GM18498 (cell line): ENCODE results near the gene LRP1.

Experiments
- ATAC-seq: cut with Tn5 transposase; IDR thresholded peaks from one replicate; pipeline ENCODE4 v1.9.1; 2021; ENCODE audit warnings: mild to moderate bottlenecking, moderate library complexity; ENCODE audit not compliant: unreplicated experiment

The LRP1 gene

GRCh38 chr12:57152639-57153038 is 24.4 kb downstream of the LRP1 start:
- no peak for ATAC-seq

GRCh38 chr12:57153415-57153997 is 25.2 kb downstream of the LRP1 start:
- ATAC-seq, result no peak

- no peak for ATAC-seq
These were observed 25.8 kb downstream of the LRP1 start for GRCh38 chr12:57154076-57154475.

- ATAC-seq, result no peak
These were observed 26.6 kb downstream of the LRP1 start for GRCh38 chr12:57154804-57155434.

- no peak for ATAC-seq
These were observed 28.6 kb downstream of the LRP1 start for GRCh38 chr12:57156701-57157403.

- ATAC-seq, result no peak
These were observed 29.4 kb downstream of the LRP1 start for GRCh38 chr12:57157588-57158173.

GRCh38 chr12:57158186-57158585 is 29.9 kb downstream of the LRP1 start:
- ATAC-seq, result no peak

GRCh38 chr12:57158665-57159064 is 30.4 kb downstream of the LRP1 start:
- no peak for ATAC-seq

GRCh38 chr12:57159311-57159710 is 31.0 kb downstream of the LRP1 start:
- no peak for ATAC-seq

- ATAC-seq, result no peak
These were observed 31.8 kb downstream of the LRP1 start for GRCh38 chr12:57160040-57160439.

- ATAC-seq, result no peak
These were observed 32.5 kb downstream of the LRP1 start for GRCh38 chr12:57160741-57161140.

- ATAC-seq, result no peak
These were observed 33.2 kb downstream of the LRP1 start for GRCh38 chr12:57161491-57161890.

- ATAC-seq, result no peak
These were observed 34.4 kb downstream of the LRP1 start for GRCh38 chr12:57162553-57163125.

GRCh38 chr12:57164454-57164853 is 36.2 kb downstream of the LRP1 start:
- ATAC-seq, result no peak

- ATAC-seq, result no peak
These were observed 36.8 kb downstream of the LRP1 start for GRCh38 chr12:57164966-57165625.

GRCh38 chr12:57165741-57166140 is 37.5 kb downstream of the LRP1 start:
- ATAC-seq, result no peak

GRCh38 chr12:57166971-57167371 is 38.7 kb downstream of the LRP1 start:
- no peak for ATAC-seq

GRCh38 chr12:57168058-57168457 is 39.8 kb downstream of the LRP1 start:
- ATAC-seq, result no peak

- ATAC-seq, result no peak
These were observed 40.9 kb downstream of the LRP1 start for GRCh38 chr12:57169046-57169795.

GRCh38 chr12:57169969-57170368 is 41.7 kb downstream of the LRP1 start:
- ATAC-seq, result no peak
